NCI-H146 (cell line): ENCODE results near the gene LIPE.

ENCODE experiments used
- DNase-seq: peaks from one replicate; lab custom pipeline; 2025; lab: John Stamatoyannopoulos, UW

Gene LIPE

DNA sequence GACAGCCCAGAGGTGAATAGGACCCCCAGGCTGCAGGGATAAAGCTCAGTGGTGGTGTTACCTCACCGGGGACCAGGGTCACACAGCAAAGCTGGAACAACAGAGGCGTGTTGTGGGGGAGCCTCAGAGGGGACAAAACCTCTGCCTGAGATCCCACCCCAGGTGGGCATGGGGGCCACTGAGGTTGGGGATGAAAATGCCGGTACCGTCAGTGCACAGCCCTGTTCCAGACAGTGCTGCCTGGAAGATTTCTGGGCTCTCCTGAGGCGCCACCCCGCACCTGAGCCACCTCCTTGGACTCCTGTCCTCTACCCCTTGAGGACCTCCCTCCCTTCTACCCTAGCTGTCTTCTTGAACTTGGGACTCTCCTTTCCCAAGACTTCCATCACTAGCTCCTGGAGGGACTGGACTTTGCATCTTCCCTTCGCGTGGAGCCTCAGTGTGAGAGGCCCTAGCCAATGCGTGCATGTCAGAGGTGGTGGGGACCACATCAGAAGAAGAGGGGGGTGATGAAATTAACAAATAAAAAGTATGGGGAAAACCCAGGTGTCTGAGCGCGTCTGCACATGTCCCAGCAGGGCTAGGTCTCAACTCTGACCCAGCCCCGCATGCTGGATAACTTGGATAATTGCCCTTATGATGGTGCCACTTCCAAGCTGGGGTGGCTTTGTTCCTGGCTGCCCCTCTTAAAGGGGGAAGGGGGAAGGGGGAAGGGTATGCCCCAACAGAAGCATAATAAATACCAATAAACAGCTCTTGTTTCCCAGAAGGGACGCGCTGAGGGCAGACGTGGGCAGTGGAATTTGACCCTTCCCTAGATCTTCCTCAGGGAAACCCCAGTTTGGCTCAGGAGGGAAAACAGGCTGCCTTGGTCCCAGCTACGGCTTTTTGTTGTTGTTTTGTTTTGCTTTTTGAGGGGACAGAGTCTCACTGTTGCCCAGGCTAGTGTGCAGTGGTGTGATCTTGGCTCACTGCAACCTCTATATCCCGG, 48.7 kb downstream of the LIPE start:
- DNase-seq, result no peak

DNA sequence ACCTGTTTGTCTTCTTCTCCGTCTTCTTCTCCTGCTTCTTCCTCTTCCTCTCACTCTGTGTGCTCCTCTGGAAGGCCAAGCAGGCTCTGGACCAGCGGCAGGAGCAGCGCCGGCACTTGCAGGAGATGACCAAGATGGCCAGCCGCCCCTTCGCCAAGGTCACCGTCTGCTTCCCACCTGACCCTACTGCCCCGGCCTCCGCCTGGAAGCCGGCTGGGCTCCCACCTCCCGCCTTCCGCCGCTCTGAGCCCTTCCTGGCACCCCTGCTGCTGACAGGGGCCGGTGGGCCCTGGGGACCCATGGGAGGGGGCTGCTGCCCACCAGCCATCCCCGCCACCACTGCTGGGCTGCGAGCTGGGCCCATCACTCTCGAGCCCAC, 51.0 kb downstream of the LIPE start:
- DNase-seq, result no peak

DNA sequence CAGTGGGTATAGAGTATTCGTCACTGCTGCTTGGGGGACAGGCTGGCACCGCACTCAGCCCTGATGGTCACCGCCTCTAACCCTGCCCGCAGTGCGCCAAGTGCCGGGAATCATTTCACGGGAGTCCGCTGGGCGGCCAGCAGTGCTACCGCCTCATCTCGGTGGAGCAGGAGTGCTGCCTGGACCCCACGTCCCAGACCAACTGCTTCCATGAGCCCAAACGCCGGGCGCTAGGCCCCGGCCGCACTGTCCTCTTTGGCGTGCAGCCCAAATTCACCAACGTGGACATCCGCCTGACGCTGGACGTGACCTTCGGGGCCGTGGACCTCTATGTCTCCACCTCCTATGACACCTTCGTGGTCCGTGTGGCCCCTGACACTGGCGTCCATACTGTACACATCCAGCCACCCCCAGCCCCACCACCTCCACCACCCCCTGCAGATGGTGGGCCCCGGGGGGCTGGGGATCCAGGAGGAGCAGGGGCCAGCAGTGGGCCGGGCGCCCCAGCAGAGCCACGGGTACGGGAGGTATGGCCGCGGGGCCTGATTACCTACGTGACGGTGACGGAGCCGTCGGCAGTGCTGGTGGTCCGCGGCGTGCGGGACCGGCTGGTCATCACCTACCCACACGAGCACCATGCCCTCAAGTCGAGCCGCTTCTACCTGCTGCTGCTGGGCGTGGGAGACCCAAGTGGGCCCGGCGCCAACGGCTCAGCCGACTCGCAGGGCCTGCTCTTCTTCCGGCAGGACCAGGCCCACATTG, 51.6 kb downstream of the LIPE start:
- DNase-seq, result no peak

DNA sequence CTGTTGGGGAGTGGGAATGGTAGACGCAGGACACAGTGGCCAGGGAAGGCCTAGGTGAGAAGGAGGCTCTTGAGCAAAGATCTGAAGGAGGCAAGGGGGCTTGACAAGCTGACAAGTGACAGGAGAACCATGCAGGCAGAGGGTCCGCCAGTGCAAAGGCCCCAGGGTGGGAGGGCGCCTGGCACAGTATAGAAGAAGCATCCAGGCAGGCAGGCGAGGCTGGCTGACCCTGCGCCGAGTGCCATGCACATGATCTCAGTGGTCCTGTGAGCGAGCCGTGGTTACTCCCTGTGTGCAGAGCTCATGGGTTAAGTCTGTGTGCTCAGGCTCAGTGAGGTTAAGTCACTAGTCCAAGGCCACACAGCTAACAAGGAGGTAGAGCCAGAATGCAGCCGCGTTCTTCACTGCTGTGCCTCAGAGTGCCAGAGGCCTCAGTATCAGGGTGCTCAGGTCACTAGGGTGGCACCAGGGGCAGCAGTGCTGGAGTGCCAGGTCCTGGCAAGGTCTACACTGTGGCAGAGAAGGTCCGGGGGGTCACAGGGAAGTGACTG, 52.3 kb downstream of the LIPE start:
- DNase-seq, result no peak

DNA sequence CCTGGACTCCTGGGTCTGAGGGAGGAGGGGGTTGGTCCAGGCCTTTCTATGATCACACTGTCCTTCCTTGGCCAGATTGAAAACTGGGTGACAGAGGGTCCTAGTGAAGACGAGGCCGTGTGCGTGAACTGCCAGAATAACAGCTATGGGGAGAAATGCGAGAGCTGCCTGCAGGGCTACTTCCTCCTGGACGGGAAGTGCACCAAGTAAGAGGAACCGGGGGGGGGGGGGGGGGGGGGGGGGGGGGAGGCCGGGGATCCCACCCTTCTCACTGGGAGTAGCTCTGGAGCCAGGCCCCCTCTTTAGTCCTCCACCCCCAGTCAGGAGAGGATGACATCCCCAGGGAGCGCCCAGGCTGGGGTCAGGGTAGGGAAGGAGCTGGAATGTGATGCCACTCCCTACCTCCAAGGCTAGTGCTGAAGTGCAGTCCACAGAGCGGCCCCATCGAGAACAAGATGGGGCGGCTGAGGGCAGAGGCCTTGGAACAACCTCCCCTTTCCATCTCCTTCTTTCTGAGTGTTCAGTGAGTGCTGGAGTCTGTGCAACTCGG, 56.5 kb downstream of the LIPE start:
- DNase-seq, result no peak

DNA sequence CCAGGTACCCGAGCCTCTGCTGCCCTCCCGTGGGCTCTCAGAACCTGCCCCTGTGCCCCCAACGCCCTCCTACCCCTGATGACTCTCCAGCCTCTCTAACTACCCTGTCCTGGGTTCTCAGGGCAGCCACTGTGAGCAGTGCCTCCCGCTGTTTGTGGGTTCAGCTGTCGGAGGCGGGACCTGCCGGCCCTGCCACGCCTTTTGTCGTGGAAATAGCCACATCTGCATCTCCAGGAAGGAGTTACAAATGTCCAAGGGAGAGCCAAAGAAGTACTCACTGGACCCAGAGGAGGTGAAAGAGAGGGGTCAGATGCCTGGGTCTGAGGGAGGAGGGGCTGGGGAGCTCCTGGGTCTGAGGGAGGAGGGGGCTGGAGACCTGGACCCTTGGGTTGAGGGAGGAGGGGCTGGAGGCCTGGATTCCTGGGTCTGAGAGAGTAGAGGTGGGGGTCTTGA, 57.1 kb downstream of the LIPE start:
- DNase-seq, result peak; percentile 74

DNA sequence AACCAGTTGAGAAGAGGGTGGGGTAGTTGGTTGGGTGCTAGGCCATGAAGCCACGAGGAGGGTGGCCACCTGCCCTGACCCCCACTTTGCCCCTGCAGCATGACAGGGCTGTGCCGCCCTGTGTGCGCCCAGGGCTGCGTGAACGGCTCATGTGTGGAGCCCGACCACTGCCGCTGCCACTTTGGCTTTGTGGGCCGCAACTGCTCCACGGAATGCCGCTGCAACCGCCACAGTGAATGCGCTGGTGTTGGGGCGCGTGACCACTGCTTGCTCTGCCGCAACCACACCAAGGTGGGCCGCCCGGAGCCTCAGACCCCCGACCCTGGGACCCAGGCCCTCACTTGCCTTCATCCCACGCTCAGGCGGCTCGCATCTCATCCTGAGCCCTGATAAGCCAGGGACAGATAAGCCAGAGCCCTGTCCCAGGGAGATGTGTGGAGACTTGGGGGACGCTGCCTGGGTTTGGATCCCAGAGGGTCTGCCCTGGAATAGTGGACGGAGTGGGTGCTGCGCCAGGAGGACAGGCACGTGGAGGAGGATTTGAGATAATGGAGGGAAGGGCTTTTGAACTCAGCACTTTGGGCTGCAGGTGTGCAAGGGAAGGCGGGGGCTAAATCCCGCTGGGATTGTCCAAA, 57.6 kb downstream of the LIPE start:
- no peak for DNase-seq

DNA sequence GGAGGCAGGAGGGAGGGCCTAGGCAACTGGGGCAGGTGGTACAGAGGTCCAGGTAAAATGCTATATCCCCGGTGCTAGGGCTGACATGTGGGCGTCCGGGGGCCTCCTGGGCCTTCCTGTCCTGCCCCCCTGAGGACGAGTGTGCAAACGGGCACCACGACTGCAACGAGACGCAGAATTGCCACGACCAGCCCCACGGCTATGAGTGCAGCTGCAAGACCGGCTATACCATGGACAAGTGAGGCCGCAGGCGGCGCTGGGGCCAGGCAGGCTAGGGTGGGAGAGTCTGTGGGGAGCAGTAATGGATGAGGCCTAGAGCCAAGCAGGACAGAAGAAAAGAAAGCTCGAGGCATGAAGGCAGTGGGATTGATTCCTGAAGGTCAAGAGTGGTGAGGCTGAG, 58.4 kb downstream of the LIPE start:
- no peak for DNase-seq

DNA sequence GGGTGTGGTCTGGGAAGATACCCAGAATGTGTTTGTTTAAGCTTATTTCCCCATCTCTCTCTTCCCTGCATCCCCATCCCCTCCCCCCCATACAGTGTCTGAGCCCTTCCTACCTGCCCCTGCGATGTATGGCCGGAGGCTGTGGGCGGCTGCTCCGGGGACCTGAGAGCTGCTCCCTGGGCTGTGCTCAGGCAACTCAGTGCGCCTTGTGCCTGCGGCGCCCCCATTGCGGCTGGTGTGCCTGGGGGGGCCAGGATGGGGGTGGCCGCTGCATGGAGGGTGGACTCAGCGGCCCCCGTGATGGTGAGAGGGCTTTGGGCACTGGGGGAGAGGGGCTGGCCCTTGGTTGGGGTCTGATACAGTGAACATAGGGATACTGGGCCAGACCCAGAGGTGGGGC, 58.8 kb downstream of the LIPE start:
- no peak for DNase-seq

DNA sequence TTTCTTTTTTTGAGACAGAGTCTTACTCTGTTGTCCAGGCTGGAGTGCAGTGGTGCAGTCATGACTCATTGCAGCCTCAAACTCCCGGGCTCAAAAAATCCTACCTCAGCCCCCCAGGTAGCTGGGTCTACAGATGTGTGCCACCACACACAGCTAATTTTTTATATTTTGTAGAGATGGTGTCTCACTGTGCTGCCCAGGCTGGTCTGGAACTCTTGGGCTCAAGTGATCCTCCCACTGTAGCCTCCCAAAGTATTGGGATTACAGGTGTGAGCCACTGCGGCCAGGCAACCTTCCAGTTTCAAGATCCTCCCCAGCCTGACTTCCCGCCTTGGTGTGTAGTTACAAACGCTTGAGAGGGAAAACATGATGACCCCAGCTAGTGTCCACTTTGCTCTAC, 59.3 kb downstream of the LIPE start:
- no peak for DNase-seq

DNA sequence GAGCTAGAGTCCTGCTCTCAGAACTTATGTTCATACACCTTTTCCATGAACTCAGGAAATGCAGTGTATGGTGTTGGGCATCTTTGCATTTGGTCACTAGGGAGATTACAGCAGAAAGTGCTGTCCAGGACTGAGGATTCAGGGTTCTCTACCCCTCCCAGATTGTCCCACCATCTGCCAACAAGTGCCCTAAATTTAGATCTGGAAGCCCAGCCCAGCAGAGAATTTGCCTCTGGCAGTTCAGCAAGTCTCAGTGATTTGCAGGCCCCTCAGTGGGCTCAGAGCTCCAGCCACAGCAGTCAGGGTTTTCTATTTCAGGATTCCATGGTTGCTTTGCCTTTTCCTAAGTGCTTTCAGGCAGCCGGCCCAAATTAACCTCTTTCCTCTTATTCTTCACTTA, 60.5 kb downstream of the LIPE start:
- DNase-seq, result no peak

DNA sequence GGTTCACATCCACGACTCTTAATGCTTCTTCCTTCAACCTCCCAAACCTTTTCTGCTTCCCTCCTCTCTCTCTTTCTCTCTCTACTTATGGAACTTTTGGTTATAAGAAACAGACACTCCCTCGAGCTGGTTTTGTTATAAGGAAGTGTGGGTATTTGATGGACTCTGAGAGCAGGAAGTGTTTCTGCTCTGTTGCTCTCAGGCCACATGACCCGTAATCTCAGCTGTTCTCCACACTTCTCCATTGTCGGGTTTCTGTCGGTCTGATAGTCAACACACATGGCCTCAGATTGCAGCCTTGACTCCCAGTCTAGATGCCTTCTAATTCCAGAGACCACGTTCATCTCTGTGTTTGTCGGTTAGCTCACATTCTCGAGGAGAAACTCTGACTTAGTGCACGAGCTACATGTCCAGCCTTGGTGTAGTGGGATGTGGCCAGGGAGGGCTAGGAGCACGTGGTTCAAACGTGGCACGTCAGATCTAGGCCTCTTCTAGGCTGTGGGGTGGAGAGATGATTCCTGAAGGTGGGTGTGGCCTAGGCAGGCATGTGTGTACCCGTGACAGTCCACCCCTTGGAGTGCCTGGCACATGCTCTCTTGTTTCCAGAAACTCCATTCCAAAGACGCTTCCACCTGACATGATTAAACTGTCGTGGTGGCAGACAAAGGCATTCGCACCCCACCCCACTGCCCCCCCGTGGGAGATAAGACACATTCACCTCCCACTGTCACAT, 63.4 kb downstream of the LIPE start:
- DNase-seq, result no peak

DNA sequence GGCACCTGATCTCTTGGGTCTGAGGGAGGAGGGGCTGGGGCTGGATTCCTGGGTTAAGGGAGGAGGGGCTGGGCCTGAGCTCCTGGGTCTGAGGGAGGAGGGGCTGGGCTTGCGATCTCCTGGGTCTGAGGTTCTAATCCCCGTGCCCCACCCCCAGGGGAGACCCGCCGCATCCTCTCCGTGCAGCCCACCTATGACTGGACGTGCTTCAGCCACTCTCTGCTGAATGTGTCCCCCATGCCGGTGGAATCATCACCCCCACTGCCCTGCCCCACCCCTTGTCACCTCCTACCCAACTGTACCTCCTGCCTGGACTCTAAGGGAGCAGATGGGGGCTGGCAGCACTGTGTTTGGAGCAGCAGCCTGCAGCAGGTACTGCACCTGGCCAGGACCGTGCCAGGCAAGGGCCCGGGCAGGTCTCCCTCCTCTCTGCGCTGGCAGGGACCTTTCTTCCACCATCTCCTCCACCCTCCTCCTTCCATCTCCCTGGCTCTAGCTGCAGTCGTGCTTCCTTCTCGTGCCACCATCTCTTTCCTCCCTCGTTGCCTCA, 64.2 kb downstream of the LIPE start:
- no peak for DNase-seq

DNA sequence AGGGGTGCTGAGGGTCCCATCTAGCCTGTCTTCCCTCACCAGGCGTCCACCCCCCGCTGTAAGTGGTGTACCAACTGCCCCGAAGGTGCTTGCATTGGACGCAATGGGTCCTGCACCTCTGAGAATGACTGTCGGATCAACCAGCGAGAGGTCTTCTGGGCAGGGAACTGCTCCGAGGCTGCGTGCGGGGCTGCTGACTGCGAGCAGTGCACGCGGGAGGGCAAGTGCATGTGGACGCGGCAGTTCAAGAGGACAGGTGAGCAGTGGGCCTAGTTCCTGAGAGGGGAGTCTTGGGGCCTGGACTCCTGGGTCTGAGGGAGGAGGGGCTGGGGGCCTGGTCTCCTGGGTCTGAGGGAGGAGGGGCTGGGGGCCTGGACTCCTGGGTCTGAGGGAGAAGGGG, 64.8 kb downstream of the LIPE start:
- DNase-seq, result no peak

DNA sequence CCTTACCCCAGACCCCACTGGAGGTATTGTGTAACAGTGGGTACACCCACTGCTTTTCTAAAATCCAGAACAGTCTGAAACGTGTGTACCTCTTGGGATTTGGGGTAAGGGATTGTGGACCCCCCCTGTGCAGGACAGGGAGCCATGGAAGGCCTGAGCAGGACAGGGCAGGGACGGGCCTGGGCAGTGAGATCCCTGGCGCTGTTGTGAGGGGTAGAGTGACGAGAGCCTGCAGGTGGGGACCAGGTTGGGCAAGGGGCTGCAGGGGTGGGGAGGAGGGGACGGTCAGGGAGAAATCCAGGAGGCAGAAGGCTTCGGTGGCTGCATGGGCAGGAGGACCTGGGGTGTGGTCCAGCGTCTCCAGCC, 65.7 kb downstream of the LIPE start:
- no peak for DNase-seq

DNA sequence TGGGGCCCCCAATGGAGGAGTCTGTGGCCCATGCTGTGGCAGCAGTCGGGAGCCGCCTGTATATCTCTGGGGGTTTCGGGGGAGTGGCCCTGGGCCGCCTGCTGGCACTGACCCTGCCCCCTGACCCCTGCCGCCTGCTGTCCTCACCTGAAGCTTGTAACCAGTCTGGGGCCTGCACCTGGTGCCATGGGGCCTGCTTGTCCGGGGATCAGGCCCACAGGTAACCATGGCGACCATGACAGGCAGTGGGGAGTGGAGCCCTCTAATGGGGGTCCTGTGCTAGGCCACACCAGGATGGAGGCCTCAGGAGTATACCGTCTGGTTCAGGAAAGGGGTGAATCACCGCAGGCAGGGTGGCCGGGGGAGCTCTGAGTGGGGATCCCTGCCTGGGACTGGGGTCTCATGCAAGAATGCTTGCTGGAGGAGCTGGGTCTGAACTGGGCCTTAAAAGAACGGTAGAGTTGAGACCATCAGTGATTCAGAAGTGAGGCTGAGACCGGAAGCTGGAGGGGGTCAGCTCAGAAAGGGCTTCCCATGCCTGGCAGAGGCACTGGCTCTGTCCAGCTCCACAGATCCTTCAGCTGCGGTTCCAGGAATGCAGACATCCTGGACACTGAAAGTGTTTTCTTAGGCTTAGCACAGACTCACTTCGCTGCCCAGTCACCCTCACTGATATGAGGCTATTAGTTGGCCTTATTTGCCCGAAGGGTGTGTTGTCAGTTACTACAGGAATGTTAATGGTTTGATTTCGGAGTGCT, 66.2 kb downstream of the LIPE start:
- no peak for DNase-seq

DNA sequence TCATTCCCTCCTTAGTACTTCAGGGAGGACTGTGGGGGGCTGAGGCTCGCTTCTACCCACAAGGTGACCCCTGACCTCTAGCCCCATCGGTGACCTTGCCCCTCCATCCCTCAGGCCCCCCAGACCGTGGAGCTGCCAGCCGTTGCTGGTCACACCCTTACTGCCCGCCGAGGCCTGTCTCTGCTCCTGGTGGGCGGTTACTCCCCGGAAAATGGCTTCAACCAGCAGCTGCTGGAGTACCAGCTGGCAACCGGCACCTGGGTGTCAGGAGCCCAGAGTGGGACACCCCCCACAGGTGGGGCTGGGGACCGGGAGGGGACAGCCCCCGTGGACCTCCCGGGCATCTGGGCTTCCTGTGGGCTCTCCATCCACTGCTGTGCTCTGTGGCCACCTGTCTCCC, 69.9 kb downstream of the LIPE start:
- no peak for DNase-seq

DNA sequence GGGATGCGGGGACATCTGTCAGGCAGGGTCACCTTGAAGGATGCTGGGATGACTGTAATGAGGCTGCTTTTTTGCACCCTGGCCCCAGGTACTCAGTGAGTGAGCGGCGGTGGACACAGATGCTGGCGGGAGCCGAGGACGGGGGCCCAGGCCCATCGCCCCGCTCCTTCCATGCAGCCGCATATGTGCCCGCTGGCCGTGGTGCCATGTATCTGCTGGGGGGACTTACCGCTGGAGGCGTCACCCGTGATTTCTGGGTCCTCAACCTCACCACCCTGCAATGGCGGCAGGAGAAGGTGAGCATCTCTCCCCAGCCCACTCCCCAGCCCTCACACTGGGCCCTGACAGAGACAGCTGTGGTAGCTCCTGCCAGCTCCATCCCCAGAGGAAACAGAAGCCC, 70.5 kb downstream of the LIPE start:
- DNase-seq, result no peak

DNA sequence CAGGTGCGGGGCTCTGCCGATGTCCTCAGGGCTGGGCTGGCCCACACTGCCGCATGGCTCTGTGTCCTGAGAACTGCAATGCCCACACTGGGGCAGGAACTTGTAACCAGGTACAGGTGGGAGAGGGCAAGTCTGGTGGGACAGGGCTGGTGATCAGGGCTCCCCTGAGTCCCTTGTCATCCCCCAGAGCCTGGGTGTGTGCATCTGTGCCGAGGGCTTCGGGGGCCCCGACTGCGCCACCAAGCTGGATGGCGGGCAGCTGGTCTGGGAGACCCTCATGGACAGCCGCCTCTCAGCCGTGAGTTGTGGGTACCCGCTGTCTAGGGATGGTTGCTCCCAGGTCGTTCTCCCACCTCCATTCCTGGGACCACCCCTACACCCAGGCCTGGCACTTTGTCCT, 71.3 kb downstream of the LIPE start:
- no peak for DNase-seq

DNA sequence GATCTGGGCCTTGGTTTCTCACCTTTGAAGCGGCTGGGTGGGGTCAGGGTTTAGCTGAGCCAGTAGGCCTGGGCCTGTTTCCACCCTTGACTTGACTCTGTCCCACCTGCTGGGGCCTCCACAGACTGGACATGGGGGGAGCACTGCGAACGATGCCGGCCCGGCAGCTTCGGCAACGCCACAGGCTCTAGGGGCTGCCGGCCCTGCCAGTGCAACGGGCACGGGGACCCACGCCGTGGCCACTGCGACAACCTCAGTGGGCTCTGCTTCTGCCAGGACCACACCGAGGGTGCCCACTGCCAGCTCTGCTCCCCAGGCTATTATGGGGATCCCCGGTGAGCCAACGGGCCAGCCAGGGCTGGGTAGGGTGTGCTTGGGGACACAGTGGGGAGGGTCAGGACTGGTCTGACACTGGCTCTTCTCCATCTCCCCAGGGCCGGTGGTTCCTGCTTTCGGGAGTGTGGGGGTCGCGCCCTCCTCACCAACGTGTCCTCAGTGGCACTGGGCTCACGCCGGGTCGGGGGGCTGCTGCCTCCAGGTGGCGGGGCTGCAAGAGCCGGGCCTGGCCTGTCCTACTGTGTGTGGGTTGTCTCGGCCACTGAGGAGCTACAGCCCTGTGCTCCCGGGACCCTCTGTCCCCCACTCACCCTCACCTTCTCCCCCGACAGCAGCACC, 73.7 kb downstream of the LIPE start:
- DNase-seq, result no peak
